Hematopoietic multipotent progenitor cell treated with erythropoietin and hydrocortisone succinate and interleukin-3 and kit ligand, for 15 days (in vitro differentiated cells): ENCODE results near the gene GALNT9.
"Not testable (repeated sequence)": the region's sequence is repeated elsewhere in the genome, so short reads cannot be mapped to it uniquely, and the experiment has no call there.

ENCODE experiments used
- DNase-seq: peaks from one replicate; pipeline ENCODE4 v3.0.0-alpha.2; 2015; ENCODE audit warnings: low spot score

GALNT9 gene

DNA sequence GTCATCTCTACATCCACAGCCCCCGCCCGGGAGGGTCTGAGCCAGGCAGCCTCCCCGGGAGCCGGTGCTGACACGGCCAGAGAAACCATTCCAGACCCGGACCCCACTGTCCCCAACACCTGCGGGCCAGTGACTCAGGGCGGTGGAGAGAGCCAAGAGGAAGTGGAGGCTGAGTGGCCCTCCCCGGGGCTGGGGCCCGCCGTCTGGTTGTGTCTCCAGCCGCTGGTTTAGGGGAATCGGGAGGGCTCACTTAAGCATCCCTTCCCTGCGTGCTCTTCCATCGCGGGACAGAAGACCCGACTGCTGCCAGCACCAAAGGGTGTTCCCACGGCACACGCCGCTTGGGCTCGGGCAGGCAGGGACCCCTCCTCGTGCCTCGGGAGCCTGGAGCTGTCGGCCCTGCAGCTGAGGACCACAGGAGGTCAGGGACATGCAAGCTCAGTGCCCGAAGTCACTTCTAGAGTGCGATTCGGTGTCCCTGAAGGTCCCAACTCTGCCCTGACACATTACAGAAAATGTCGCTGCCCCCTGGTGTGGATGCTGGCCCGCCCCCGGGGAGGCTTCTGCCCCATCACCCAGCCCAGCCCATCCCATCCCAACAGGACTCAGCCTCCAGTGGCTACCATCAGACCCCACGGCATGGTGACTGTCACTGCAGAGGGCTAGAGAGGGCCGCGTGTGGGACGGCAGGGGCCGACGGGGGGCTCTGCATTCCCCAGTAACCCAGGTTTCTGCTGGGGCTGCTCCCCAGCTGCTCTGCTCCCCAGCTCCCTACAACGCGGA lies 50.8 kb downstream of the GALNT9 start:
- no peak for DNase-seq

GRCh38 chr12:132277949-132278348 lies 51.4 kb downstream of the GALNT9 start:
- DNase-seq: no peak

DNA sequence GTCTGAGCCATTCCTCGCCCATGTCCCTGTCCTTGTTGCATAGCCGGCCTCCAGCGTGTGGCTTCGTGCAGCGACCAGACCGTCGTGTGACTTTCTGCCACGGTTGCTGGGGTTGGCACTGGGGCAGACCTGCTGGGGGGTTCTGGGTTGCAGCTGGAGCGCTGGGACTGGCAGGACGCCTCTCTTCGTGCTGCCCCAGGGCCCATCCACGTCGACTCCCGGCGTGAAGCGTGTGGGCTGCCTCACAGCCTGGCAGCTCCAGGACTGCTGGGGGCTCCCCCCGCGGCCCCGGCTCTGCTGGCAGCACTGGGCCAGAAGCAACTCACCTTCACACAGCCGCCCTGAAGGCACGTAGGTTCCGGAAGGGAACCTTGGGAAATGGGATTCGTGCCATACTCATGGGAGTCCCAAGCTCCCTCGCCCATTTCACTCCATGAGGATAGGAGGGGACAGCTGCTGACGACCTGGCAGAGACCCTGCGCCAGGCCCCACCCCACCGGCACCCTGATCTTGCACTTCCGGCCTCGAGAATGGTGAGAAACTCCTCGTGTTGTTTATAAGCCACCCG lies 51.9 kb downstream of the GALNT9 start:
- DNase-seq: no peak

GRCh38 chr12:132276827-132277373 lies 52.5 kb downstream of the GALNT9 start:
- no peak for DNase-seq

- no peak for DNase-seq
Measured at GRCh38 chr12:132276066-132276826, 53.1 kb downstream of the GALNT9 start.

DNA sequence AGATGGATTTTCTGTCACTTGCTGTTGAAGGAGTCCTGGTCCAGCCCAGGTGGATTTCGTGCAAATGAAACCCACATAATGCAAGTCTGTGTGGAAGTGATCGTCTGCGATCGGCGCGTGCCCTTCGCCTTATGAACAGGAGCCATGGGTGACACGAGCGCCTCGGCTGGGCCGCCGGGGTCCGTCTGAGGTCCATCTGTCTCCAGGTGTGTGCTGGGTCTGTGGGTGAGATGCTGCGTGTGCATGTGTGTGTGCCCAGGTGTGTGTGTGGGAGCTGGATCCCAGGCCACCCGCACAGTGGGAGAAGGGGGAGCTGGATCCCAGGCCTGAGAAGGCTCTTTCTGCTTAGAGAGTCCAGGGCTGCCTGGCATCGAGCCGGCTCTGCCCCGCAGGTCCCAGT lies 53.8 kb downstream of the GALNT9 start:
- DNase-seq: no peak

DNA sequence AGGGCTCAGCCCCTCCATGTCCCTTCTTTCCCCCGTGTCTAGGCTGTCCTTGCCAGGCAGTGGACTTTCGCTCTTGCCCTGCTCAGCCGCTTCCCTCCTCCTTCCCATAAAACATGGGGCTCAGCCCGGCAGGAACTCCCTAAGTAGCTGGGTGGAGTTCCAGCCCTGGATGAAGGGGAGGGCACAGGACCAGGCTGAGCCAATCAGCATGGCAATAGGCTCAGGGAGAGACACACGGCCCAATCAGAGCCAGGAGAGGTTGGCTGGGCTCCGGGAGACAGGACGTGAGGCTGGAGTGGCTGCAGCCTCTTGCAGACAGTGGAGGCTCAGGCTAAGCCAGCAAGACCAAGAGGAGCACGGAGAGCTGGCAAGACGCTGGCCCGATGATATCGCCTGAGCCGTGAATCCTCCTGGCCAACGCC lies 54.3 kb downstream of the GALNT9 start:
- no peak for DNase-seq

DNA sequence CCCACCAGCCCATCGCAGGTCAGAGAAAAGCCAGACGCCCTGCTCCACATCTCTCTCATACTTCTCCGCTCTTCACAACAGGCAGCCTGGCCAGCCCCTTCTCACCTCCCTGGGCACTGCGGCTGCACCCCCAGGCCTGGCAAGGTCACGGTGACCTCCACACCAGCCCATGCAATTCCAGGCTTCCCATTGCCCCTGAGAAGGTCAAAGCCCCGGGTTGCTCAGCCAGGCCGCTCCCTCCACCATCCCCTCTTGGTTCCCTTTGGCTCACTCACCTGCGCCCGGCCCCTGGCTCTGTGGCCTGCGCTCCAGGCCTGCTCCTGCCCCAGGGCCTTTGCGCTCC lies 55.4 kb downstream of the GALNT9 start:
- DNase-seq: no peak

DNA sequence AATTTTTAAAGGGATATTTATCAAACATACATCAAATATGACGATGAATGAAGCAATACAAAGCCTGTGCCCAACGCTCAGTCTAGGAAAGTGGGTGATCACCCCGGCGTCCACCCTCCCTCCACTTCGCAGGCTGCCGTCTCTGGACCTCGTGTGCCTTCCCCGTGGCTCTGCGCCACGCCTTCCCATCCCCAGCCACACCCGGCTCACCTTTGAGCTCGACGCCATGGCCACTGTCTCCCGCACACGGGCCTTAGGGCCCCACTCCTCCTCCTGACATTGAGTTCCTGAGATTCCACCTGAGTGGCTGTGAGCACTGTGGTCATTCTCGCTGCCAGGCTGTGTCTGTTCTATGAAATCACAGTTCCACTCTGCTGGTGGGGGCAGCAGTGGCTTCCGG lies 56.7 kb downstream of the GALNT9 start:
- no peak for DNase-seq

DNA sequence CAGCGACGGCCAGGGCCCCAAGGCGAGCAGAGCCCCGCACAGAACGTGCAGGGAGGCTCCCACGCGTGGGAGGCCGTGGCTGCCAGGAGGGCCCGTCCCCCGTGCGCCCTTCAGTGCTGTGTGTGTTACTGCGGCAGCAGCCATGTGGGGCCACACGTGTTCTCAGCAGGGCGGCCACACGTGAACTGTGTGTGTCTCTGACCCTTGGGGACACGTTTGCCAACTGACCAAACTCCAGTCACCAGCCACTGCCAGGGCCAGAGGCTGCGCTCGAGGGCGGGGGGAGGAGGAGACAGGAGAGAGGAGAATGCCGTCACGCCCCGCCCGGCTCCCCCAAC lies 57.7 kb downstream of the GALNT9 start:
- DNase-seq: no peak

- DNase-seq: no peak
Measured at GRCh38 chr12:132270969-132271754, 58.2 kb downstream of the GALNT9 start.

DNA sequence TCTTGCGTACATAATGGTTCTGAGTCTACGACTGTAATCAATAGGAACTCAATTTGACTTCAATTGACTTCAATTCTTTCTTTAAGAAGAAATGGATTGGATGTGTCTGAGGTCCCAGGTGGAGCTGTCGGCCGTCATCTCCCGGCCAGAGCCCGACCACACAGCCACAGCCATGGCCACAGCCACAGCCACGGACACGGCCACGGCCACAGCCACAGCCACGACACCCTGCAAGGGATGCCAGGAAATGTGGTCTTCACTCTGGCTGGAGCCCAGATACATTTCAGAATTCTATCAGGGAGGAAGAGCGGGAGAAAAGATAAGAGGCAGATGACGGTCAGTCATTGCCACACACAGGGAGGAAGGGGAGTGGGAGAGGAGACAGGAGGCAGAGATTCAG lies 58.9 kb downstream of the GALNT9 start:
- no peak for DNase-seq

GRCh38 chr12:132269271-132269968 lies 60.0 kb downstream of the GALNT9 start:
- DNase-seq: no peak

GRCh38 chr12:132268674-132269073 lies 60.7 kb downstream of the GALNT9 start:
- no peak for DNase-seq

- DNase-seq: no peak
Measured at GRCh38 chr12:132267873-132268272, 61.5 kb downstream of the GALNT9 start.

GRCh38 chr12:132266802-132267201 lies 62.6 kb downstream of the GALNT9 start:
- DNase-seq: no peak

GRCh38 chr12:132266370-132266769 lies 63.0 kb downstream of the GALNT9 start:
- DNase-seq: no peak

DNA sequence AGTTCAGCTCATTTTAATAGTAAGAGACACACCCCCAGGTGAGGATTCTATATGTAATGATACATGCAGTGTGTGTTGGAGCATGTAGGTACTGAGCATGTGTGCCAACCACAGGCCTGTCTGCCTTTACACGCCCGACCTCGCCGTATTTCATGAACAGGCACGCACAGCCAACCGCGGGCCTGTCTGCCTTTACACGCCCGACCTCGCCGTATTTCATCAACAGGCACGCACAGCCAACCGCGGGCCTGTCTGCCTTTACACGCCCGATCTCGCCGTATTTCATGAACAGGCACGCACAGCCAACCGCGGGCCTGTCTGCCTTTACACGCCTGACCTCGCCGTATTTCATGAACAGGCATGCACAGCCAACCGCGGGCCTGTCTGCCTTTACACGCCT lies 63.6 kb downstream of the GALNT9 start:
- DNase-seq: not testable (repeated sequence)

DNA sequence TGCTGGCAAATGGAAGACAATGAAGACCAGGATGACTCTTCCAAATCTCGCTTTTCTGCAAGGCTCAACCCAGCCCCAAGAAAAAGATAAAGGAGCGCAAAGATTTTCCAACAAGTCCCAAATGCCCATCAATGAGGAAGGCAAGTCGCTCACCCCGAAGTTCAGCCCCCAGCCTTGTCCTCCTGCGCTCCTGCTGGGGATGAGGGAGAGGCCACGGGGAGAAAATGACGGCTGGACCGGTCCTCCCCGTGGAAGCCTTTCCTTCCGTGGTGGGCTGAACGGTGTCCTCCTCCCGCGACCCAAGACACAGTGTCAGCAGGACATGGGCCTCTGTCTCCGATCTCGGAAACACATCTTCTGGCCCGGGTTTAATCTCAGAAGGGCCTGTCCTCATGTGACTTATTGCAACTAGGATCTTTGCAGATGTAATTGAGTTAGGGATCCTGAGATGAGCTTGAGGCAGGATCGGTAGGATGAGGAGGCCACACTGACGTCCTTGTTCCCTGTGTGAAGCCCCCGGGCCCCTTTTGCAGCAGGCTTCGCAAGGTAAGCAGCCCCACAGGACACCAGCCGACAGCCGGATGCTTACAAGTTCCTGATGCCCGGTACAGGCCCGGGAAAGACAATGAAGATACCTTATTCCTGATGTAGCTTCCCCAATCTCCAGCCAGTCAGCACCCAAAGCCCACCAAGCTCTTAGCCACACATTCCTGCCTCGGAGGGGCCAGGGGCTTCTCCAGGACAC lies 64.2 kb downstream of the GALNT9 start:
- DNase-seq: no peak

- DNase-seq: no peak
Measured at GRCh38 chr12:132264086-132265010, 65.0 kb downstream of the GALNT9 start.
